Stimulated activated CD4-positive, alpha-beta T cell treated with anti-CD3 and anti-CD28 coated beads, TNF-alpha, amount 100 ng/mL, for 1 hour (primary cell): ENCODE measurements around the gene DLX3.

Experiments
- DNase-seq, 3 donors: peaks; one replicate each; pipeline ENCODE4 v3.0.0-alpha.2; 2020; ENCODE audit warnings: low read depth in 3 of 3, low spot score in 1 of 3

Gene DLX3

DNA sequence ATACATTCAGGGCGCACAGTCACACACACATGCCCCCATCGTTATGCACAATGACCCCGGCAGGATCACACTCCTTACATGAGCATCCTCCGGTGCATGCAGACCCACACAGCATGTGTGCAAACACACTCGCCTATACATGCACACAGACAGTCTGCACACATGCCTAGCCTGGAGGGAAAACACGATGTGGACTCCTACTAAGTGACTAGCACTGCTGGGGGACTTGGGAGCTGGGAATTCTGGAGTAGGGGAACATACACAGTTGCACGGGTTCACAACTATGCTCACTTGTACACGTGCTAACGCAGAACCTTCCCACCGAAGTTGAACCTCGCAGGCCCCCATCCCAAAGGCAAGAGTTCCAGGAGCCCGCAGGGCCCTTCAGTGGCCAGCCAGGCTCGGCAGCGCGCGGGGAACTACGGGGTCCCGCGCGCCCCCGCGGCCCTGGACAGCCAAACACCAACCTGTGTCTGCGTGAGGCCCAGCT is 2.0 kb downstream of the DLX3 start:
- DNase-seq = no peak

DNA sequence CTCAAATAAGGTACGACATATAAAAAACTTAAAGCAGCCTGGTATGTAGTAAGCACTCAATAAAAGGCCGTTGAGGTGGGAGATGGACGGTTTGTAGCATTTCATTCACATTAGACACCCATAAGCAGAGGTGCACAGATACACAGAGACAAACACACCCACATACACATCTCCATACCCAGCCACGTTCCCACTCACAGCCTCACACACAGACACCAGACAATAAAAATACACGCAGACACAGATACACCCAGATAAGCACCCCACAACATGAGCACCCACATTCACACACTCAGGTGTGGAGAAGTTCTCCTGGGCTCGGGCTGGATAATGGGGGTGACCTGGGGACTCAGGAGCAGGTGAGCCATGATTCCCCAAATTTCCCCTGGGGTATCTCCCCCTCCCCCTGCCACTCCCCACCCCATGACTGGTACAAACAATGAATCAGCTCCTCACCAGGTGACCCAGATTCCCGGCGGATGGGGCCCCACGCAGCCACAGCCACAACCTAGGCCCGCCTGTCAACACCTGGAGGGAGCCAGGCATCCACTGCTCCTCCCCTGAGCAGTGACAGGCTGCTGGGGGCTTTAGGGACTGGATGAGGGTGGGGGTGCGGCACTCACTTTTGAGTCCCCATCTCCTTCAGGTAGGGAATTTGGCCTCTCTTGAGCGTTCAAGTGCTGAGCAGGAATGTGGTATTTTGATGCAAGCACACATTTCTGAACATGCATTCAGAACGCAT is 2.7 kb downstream of the DLX3 start:
- no peak for DNase-seq

DNA sequence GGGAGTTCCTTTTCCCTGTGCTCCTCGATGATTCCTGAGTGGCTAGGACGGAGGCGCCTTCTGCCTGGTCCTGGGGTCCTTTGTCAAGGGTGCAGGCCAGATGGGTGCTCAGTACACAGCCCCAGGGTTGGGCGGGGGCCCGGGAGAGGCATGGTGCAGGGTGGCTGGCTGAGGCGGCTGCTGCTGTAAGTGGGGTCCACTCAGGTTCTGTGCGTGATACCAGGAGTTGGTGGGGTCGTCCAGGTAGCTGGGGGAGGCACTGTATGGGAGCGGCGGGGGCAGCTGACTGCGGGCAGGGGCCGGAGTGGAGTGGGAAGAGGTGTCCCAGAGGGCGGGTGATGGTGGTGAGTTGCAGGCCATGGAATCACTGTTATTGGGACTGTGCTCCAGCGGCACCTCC is 3.6 kb downstream of the DLX3 start:
- no peak for DNase-seq

DNA sequence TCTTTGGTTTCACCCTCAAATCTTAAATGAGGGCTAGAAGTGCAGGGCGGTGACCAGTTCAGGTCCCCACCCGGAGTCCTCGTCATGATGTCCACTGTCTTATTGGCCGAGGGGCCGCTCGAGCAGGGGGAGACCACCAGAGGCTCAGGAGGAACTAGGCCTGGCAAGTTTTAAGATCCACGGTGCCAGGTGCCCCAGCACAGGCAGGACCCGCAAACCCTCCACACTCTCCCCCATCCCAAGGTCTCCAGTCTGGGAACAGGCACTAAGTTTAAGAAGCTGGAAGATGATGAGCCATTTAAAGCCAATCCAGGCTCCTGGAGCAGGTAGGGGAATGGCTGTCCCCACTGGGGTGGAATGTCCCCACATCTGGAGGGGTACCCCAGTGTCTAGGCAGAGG is 4.1 kb downstream of the DLX3 start:
- DNase-seq = no peak

DNA sequence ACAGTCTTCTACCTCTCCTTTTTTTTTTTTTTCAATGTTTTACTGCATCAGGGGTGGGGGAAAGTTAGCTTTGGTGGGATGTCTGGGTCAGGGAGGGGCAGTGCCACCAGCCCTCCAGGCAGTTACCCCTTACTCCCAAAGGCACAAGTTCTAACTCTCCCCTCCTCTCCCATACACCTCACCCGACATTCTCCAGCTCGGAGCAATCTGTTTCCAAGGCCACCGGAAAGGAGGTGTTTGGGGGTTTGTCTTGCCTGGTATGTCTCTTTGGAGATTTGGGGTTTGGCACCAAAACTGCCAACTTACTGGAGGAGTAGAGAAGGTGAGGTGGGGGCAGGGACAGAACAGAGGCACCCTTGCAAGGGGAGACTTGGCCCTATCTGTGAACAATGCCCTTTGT is 4.7 kb downstream of the DLX3 start:
- no peak for DNase-seq

DNA sequence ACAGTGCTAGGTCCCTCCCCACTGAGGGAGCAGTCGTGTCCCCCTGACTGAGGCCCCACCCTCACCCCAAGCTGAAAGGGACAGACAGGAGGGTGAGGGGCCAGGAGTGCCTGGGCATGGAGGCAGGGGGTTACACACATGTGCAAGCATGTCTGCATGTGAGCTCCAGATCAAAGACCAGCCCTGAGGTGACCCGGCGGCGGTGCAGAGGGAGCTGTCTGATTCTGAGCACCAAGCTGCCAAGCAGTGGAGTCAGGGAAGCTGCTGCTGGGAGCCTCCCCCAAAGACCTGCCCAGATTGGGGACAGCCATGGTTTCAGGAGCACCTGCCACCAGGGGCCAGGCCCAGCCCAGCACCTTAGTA is 5.5 kb downstream of the DLX3 start:
- no peak for DNase-seq

DNA sequence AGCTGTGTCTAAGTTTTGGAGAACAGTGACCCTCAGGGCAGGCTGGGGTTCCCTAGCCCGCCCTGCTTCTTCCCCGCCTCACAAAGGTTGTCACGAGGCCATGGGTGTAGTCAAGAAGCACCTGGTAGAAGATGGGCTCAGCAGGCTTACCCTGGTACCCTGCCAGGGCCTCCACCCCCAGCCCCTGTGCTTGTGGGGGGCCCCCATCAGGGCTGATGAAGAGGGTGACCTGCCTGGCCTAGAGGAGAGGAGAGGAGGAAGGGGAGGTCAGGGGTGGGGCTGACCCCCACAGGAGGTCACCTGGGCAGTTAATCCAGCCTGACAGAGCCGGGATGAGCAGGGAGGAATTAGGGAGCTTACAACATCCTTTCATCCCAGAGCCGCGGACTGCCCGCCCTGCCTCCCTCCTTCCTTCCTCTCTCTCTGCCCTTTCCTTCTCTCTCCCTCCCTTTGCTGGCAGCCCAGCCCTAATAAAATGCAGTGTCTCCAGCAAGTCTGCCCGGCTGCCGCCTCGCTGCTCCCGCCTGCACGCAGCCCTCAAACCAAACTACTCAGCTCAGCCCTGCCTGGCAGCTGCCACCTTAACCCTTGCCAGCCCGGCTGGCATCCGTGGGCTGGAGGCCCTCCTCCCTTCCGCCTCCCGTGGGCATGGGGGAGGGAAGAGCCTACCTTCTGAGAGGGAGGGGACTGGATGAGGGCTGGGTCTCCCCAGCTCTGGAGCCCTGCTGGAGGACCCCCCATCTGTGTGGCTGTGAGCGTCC is 7.2 kb downstream of the DLX3 start:
- no peak for DNase-seq

DNA sequence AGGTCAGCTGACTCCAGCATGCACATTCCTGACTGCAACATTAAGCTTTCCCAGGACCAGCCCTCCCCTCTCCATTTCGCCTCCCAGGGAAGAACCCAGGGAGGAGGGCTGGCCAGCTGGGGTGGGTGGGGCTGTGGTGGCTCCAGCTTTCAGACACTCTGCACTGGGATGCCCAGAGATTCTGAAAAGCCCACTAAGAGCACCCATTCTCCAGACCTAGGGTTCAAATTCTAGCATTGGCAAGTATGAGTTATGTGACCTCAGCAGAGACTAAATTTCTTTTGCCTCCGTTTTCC is 7.8 kb downstream of the DLX3 start:
- no peak for DNase-seq

DNA sequence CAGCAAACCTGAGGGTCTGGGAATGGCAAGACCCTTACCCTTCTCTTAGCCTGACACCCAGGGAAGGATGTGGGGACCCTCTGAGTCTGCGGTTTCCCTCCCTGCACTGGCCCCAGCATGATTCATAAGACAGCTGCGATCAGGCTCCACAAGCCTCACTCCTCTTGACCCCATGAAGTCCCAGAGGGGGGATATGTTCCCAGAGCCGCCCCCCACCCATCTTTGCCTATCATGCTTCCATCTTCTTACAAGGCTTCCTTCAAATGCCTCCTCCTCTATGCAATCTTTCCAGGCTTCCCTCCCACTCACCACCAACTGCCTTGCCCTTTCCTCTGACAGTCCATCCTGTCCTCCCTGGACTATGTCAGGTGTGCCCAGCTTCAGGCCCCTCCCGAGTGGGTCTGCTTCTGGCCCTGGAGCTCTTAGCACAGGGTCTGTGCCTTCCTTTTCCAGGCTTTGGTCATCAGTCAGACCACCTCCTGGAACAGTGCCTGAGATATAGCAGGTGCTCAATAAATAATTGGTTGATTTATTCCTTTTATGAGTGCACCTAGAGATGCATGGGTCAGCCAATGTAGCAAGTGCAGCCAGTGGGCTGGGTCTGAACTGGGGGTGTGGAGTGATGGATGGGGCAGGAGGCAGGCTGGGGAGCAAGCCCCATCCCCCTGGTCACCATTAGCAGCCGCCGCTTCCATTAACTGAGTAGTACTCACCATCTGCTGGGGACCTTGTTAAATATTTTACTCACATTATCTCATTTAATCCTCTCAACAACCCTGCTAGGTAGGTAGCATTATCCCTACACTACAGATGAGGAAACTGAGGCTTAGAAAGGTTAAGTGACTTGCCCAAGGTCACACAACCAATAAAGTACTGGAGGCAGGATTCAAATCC is 8.4 kb downstream of the DLX3 start:
- no peak for DNase-seq

DNA sequence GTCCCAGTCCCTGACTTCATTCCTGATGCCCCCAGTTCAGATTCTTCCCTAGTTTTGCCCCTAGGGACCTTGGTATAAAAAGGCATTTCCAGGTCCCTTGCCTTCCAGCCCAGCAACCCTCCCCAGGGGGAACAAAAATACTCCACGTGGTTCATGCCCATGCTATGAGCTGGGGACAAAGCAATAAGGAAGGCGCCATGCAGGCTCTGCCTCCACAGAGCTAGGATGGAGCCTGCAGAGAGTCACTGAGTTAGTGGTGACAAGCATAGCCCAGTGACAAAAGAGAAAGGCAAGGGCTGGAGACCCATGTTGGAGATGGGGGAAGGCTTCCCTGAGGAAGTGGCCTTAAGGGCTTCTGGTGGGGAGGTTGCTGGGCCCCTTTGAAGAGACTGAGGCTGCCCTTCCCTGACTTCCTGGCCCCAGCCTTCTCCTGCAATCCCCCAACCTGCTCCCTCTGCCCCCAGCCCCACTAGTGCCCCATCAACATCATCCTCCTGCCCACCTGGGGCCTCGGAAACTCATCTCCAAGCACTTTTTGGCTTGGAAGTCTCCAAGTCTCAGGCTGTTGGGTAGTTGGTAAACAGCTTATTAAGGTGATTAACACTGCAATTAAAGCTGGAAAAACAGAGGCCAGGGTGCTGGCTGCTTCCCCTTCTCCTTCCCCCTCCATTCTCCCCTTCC is 9.6 kb downstream of the DLX3 start:
- DNase-seq = no peak

DNA sequence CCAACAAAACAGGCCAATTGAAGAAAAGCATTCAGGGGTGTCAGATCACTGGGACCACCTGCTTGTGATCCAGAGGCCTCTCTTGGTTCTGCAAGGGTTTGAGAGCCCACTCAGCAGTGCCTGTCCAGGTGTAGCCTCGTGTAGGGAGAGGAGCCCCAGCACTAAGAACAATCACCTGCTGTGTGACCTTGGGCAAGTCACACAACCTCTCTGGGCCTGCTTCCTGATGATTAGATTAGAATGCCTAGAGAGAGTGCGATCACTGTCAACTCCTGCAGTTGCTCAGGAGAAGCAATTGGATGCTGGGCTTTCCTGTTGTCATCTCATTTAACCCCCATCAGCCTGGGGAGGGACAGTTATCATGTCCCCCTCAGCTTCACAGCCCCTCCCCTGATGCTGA is 10.2 kb downstream of the DLX3 start:
- DNase-seq = no peak

DNA sequence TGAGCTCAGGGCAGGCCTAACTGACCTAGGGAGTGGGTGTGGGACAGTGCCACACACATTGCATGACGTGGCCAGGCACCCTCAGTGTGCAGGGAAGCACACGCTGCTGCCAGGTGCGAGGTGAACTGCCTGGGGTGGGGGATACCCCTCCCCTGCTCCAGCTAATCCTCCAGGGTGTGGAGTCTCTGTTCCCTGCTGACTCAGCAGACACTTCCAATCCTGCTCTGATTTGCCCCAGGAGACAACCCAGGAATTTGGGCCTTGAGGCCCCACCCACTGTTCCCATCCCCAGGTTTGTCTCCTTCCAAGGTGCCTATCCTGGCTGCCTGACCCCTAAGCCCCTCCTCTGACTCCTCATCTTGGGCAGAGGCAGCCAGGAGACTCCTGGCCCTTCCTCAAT is 10.7 kb downstream of the DLX3 start:
- DNase-seq = no peak

DNA sequence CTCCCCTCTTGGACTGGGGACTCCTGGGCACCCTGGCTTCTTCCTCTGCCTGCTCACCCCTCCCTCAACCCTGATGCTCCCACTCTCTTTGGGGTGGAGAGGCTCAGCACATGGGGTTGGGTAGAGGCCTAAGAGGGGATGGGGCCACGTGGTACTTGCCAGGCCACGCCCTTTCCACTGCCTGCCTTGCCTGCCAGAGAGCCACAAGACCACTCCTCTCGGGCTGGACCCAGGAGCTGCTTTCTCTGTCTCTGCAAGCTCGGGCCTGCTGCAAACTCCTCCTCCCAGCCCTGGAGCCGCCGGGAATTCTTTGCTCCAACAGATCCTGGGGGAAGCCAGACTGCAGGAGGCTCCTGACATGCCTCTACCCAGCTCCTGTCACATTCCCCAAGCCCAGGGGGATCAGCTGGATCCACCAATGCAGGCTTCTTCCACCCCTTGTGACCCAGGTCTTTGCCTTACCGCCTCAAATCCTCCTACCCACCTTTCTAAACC is 14.3 kb downstream of the DLX3 start:
- DNase-seq = no peak

DNA sequence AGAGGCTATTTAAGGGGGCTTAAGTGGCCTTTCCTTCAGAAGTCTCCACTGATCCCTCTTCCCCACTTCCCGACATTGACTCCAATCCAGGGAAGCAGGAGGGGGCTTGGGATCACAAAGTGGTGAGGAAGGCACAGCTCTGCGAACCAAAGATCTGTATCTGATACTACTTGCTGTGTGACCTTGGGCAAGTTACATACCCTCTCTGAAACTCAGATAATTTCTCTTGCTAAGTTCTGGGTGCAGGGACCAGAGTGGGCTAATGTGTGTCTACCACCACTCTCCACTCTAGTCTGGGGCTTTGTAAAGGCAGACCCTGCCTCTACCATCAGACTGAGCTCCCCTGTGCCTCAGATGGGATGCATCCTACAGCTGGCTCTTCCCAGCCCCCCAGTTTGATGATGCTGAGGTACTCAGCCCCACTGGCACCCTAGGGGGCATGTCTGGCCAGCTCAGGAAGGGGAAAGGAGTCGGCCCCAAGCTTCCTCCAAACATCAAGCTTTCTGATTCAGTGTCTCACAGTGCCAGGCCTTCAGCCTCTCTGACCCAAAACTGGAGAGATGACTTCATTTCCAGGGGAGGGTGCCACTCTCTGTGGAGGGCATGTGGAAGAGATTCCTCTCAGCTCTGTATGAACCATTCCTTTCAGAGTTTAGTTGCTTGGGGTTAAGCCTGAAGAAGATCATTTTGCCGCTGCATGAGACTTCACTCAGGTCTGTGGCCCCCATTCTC is 15.1 kb downstream of the DLX3 start:
- DNase-seq = no peak

DNA sequence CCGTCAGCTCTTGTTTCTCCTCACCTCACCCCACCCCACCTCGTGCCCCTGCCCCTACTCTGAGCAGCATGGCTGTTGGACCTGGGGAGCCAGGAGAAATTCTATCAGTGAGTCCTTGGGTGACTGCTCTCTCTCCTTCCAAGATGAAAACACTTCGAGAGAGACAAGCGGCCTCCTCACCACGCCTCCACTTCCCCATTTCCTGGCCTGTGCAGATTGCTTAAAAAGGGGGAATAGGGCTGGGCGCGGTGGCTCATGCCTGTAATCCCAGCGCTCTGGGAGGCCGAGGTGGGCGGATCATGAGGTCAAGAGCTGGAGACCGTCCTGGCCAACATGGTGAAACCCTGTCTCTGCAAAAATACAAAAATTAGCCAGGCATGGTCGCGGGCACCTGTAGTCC is 16.5 kb downstream of the DLX3 start:
- no peak for DNase-seq

DNA sequence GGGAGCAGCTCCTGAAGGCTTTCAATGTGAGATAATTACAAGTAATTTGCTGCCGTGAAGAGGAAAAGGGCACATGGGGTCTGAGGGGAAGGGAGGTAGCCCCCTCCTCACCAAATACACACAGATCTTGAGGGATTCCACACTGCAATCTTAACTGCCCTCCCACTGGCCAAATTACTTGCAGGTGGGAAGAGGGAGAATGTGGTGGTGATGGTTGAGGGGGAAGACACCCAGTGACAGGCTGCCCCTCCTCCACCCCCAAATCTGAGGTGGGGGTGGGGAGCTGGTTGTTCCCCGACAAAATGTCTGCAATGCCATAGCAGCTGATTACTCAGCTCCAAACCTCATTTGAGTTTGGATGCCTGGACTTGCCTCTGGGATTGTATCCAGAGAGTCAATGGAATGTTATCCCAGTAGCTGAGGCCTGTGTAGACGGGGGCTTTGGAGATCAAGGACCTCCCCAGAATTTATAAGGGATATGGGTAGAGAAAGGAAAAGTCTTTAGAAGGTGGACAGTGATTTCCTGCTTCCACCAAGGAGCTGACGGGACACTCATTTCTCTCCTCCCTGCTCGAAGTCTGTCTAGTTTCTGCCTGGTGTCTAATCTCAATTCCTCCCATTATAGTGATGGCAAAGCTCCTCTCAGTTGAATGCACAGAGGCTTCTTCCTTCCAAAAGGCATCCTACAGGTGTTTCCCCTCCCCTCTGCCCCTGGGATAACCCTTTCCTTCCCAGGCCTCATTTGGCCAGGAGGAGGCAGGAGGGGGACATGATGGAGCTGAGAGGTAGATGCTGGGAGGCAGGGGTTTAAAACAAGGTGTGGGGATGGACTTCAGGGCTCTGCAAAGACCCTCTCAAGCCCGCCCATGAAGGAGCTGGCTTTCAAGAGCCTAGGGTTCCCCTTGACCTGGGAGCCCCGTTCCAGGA is 17.3 kb downstream of the DLX3 start:
- DNase-seq = no peak

DNA sequence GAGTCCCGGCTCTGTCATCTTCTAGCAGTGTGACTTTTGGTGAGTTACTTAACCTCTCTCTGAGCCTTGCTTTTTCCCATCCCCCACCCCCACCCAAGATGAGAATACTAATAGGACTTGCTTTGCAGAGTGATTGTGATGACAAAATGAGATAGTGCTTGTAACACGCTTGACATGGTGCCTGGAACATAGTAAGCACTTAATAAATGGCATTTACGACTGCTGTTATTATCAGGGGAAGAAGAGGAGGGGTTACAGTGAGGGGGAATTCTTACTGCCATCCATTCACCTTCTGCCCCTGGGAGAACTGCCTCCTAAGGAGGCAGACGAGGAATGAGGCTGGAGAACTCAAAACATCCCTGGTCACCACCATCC is 18.2 kb downstream of the DLX3 start:
- no peak for DNase-seq

DNA sequence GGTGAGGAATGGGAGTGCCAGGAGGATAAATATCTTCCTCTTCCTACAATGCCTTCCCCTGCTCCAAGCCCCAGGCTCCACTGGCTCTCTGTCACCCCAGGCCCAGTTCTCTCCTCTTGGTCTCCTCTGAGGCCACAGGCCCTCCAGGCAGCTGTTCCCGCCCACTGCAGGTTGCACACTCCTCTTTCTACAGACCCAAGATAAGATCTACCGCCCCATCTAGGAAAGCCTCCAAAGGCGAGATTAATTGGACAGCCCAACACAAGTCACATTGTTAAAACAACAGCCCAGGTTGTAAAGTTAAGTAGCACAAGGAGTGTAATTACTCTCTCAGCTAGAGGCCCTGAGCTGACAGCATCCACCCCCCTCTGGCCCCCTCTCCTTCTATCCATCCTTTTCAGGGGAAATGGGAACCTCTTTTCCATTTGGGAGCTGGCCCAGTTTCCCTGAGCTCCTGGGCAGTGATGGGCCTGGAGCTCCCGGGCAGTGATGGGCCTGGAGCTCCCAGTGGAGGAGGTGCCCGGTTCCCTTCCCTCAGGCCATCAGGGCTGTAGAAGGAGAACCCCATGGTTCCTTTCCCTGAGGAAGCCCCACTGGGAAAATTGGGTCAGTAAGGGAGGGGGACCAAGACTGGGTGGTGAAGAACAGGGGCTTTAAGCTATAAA is 18.7 kb downstream of the DLX3 start:
- no peak for DNase-seq

DNA sequence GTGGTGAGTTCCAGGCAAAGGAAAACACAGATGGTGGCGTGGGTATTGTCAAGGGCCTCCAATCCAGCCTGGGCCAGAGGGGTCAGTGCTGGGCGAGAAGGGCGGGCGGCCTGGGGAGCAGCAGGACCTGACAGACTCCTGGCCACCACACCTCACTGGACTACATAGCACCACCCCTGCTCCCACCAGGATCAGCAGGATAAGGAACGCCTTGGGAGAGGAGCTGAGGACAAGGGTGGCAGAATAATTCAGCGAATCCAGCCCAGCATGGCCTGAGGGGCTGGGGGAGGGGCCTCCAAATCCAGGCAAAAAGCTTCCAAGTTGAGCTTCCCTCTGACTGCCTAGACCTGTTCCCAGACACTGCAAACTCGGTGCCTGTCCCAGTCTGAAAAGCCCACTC is 19.5 kb downstream of the DLX3 start:
- no peak for DNase-seq
